HT-29 (cell line): ENCODE results near the gene REM1. TPM values are rescaled to one million over a fixed set of nuclear protein-coding genes. Genes with fewer than 3 reads are reported as not detected.
"Not testable (repeated sequence)": the region's sequence is repeated elsewhere in the genome, so short reads cannot be mapped to it uniquely, and the experiment has no call there.

Experiments used
- DNase-seq: peaks from one replicate; pipeline ENCODE4 v3.0.0-alpha.2; 2015; ENCODE audit warnings: low spot score
- total RNA-seq: library from RNA; depleted of rRNA; stranded (reverse); fragments of >200 nt; shearing (Covaris generic); gene quantifications from 2 replicates; pipeline ENCODE4 v1.2.3, GENCODE V29; 2014

REM1 gene
- total RNA-seq, 1 experiment from 2014 or later = not detected

GRCh38 chr20:31484001-31484400 lies 8.9 kb downstream of the REM1 start:
- no peak for DNase-seq

- no peak for DNase-seq
Measured at GRCh38 chr20:31485450-31486339, 10.6 kb downstream of the REM1 start.

DNA sequence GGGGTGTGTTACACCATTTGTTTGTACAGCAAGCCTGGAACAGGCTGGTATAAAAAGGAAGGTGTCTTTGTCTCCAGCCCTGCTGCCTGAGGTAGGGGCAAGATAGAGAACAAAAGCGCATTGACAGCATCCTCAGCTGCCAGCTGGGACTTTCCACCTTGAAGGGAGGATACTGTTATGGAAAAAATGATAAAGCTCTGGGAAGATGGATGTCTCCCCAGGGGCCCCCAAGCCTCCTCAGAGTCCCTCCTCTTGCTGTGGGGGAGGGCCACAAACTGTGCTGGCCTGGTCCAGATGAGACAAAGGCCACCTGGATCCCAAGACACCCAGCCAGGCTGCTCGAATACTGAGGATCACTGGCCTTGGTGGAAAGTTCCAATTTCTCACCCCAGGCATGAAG lies 13.0 kb downstream of the REM1 start:
- no peak for DNase-seq

DNA sequence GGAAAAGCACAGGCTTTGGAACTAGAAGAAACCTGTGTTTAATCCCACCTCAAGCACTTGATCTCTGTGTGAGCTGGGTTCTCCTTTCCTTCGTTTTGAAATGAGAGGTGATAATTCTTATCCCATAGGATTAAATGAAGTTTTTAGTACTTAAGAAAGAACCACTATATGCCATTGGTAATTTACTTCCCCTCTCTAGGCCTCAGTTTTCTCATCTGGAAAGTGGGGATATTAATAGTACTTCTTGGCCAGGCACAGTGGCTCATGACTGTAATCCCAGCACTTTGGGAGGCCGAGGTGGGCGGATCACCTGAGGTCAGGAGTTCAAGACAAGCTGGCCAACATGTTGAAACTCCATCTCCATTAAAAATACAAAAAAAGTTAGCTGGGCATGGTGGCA lies 14.1 kb downstream of the REM1 start:
- no peak for DNase-seq

DNA sequence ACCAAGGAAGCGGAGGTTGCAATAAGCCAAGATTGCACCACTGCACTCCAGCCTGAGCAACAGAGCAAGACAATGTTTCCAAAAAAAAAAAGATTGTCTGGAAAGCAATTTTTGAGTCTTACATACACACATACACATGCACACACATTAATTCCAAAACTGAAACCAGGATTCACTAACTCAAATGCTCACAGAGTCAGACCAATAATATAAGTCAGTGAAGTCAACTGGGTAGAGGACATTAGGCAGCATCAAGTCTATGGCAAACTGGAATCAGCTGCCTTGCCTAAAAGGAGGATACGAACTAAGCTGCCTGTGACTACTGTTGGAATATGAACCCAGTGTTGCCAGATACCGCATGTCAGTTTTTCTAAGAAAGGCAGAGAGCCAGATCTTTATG lies 15.7 kb downstream of the REM1 start:
- DNase-seq = no peak

DNA sequence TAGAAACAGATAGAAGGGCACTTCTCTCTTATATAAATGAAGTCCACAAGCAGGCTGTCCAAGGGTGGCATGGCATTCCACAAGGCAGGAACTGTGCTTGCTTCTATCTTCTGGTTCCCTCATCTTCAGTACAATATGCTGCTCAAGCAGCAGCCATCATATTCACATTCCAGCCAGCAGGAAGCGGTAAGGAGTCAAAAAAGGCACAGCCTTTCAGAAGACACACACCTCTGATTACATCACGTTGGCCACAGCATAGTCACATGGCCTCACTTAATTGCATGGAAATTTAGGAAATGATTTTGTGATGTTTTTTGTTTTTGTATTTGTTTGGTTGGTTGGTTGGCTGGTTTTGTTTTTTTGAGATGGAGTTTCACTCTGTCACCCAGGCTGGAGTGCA lies 19.0 kb downstream of the REM1 start:
- DNase-seq = peak; percentile 75

DNA sequence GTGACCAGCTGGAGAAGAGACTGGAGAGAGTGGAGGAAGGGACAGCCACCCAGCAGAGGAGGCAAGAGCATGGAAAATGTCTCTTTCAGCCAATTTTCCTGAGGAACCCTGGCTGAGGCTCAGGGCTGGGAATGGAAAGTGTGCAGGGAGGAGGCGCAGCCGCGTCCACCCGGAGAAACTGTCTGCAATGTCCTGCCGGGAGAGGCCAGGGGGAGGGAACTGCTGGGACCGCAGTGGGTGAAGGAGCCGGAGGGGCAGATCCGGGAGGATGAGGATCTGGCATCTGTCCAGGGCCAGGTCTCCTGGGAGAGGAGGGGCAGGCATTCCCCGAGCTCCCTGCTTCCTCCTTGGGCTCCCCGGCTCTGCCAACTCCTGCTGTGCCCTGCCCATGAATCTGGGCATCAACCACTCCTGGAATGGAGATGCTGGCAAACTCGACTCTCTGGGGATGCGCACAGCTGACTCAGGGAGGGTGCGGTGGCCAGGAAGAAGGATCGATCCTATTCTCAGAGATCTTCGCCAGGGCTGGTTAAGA lies 21.7 kb downstream of the REM1 start:
- no peak for DNase-seq

DNA sequence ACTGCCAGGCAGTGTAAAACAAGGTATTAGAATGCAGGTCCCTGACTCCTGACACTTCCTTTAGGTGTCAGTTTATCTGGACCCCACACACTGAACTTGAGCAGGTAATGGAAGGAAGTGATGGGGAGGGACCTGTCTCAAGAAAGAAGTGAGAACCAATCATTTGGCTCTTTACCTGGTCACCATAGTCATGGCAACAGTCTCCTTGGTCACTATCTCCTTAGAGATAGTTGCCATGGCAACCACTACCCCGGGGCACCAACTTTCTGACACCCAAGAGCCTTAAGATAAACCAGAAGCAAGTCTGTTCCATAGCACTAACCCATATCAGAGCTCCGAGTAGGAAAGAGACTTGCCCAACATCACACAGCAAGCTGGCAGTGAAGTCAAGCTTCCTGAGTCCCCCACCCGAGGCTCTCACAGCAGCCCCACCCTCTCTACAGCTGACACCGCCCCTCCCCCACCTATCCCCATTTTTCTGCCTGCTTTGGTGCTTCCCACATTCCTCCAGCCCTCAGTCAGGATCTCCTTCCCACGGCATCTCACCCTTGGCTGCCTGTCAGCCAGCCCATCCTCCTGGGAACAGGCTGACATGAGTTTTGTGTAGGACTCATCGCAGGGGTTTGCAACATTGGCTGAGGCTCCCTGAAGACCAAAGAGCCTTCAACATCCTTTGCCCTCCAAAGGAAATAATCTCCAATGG lies 22.9 kb downstream of the REM1 start:
- no peak for DNase-seq

GRCh38 chr20:31500527-31500926 lies 25.4 kb downstream of the REM1 start:
- DNase-seq = no peak

DNA sequence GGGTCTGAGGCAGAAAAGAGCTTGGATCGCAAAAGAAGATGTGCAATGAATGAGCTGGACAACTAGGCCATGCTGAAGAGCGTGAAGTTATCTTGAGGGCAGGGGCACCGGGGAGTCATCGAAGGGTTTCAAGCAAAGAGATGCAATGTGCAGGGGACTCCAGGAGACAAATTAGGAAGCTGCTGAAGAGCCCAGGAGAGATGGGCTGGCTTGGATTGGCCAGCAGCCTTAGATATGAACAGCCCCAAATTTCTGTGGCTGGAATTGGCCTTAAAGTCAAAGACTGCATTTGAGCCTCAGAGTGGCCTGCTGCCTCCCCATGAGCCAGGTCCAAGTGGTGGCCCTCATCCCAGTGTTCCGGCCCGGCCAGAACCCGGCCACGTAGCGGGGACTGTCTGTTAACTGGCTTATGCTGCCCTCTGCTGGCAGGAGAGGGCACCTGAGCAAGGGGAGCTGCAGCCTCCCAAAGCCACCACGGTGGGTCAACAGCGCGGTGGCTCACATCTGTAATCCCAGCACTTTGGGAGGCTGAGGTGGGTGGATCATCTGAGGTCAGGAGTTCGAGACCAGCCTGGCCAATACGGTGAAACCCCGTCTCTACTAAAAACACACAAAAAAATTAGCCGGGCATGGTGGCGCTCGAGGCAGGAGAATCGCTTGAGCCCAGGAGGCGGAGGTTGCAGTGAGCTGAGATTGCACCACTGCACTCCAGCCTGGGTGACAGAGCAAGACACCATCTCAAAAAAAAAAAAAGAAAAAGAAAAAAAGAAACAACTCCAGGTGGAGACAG lies 28.0 kb downstream of the REM1 start:
- peak; percentile 93 for DNase-seq

GRCh38 chr20:31505903-31506302 lies 30.8 kb downstream of the REM1 start:
- DNase-seq = no peak

DNA sequence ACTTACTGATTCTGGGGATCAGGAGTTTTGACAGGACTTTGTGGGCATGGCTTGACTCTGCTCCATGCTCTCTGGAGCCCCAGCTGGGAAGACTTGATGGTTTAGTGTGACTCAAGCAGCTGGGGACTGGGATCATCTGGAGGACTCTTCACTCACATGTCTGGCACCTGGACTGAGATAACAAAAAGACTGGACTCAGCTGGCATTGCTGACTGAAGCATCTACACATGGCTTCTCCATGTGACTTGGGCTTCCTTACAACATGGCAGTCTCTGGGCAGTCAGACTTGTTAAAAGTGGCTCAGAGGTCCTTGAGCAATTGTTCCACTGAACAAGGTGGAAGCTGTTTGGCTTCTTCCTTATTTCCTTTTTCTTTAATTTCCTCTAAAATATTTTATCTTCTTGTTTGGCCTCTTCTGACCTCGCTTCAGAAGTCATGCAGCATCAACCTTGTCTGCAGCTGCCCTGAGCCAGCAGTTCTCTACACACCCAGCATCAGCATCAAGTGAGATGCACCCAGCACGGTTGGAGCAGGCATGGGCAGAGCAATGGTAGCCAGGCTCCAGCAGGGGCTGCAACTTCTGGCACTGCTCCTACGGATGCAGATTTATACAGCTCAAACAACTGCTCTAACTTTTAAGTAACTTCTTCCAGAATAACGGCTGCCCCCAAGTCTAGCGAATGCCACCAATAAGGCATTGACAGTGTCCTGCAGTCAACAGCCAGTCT lies 33.6 kb downstream of the REM1 start:
- DNase-seq = no peak

GRCh38 chr20:31514154-31515071 lies 39.3 kb downstream of the REM1 start, which contains the start of gene HM13:
HM13 (plus strand) TSS chr20:31514442; CDS start chr20:31514552, 110 bp downstream.
- peak; percentile 98 for DNase-seq

- DNase-seq = peak; percentile 37
Measured at GRCh38 chr20:31515072-31515774, 40.1 kb downstream of the REM1 start.

DNA sequence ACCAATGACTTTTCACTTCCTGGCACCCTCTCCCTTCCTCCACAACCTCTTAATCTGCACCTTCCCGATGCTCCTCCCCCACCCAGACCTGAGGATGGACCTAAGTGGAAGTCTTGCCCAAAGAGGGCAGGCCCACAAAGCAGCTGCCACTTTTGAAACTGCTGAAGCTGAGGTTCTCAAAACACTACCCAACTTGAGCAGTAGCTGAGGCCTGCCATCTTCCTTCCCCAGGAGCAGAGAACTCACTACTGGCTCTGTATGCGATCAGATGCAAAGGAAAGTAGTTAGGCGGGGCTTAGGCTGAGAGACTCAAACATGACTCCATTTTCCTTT lies 40.7 kb downstream of the REM1 start:
- no peak for DNase-seq

- no peak for DNase-seq
Measured at GRCh38 chr20:31516166-31516565, 41.1 kb downstream of the REM1 start.

DNA sequence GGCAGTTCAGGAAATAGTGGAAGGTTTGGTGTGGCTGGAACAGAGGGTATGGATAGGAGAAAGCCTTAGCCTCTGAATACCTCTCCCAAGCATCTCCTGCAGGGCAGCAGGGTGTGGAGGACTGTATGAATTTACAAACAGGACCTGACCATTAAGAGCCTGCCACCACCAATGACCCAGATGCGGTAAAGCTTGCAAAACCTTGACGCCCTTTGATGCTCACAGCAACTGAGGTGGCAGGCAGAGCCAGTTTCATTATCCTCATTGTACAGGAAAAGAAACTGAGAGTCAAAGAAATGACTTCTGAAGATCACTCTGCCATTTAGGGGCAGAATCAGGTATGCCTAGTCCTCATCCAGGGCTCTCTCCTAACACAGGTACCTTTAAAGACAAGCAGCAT lies 41.6 kb downstream of the REM1 start:
- no peak for DNase-seq

DNA sequence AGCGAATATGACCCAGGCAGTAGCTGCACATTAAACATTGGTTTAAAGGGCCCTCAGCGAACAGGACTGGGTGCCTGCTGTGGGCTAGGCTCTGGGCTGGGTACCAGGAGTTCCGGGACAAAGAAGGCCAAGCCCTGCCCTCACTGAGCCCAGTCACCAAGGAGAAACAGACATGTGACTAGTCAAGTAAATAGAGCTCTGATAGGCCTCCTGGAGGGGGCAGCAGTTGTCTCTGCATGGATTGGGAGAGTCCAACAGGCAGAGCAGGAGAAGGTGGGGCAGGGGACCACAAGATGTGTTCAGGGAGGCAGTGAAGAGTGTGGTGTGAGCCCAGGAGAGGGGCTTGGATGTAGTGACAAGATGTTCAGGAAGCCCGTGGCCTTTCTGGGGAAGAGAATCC lies 42.3 kb downstream of the REM1 start:
- peak; percentile 54 for DNase-seq

GRCh38 chr20:31521267-31521666 lies 46.2 kb downstream of the REM1 start:
- DNase-seq = not testable (repeated sequence)
